Forelimb muscle (tissue), 1 donor: Measurements from ENCODE around the gene NTSR2. TPM values are rescaled to one million over a fixed set of nuclear protein-coding genes. Genes with fewer than 3 reads are reported as not detected.

Experiments
- DNase-seq: peaks from one replicate; pipeline ENCODE4 v3.0.0-alpha.2; 2013; ENCODE audit warnings: low read depth
- polyA plus RNA-seq: library from polyadenylated mRNA; unstranded; fragments of 120-200 nt; gene quantifications from one replicate; pipeline ENCODE4 v1.2.1, GENCODE V29; 2013; ENCODE audit not compliant: insufficient read length

NTSR2 gene
- polyA plus RNA-seq, 1 donor, result not detected

GRCh38 chr2:11629215-11629614 lies 40.8 kb downstream of the NTSR2 start:
- DNase-seq, result no peak

GRCh38 chr2:11628675-11629074 lies 41.3 kb downstream of the NTSR2 start:
- no peak for DNase-seq

GRCh38 chr2:11625671-11626070 lies 44.3 kb downstream of the NTSR2 start:
- DNase-seq, result no peak

GRCh38 chr2:11624893-11625292 lies 45.1 kb downstream of the NTSR2 start:
- DNase-seq, result no peak

GRCh38 chr2:11622611-11623010 lies 47.4 kb downstream of the NTSR2 start:
- DNase-seq, result no peak

- no peak for DNase-seq
These were observed 48.6 kb downstream of the NTSR2 start for GRCh38 chr2:11621410-11621809.

GRCh38 chr2:11618708-11619062 lies 51.3 kb downstream of the NTSR2 start:
- no peak for DNase-seq

- DNase-seq, result no peak
These were observed 51.8 kb downstream of the NTSR2 start for GRCh38 chr2:11617984-11618707.

GRCh38 chr2:11617527-11617926 lies 52.5 kb downstream of the NTSR2 start:
- DNase-seq, result no peak

GRCh38 chr2:11616851-11617415 lies 53.1 kb downstream of the NTSR2 start:
- DNase-seq, result no peak

GRCh38 chr2:11616097-11616687 lies 53.8 kb downstream of the NTSR2 start:
- DNase-seq, result no peak

GRCh38 chr2:11615209-11615608 lies 54.8 kb downstream of the NTSR2 start:
- DNase-seq, result no peak

- no peak for DNase-seq
These were observed 56.7 kb downstream of the NTSR2 start for GRCh38 chr2:11613297-11613696.

GRCh38 chr2:11612553-11613215 lies 57.3 kb downstream of the NTSR2 start:
- DNase-seq, result no peak

GRCh38 chr2:11611251-11611650 lies 58.7 kb downstream of the NTSR2 start:
- no peak for DNase-seq

GRCh38 chr2:11610624-11611242 lies 59.3 kb downstream of the NTSR2 start:
- no peak for DNase-seq

Other genes with a start within 250 kb of the NTSR2 start
- 20.4 TPM for gene E2F6, start 204.0 kb downstream of the NTSR2 start, polyA plus RNA-seq
- gene GREB1, start 136.2 kb downstream of the NTSR2 start, polyA plus RNA-seq, result 10.2 TPM
- gene LPIN1, start 76.4 kb upstream of the NTSR2 start, polyA plus RNA-seq, result 24.6 TPM